ENCODE measurements around the gene BACE1.

BACE1 gene

GRCh38 chr11:117309310-117309709, 6.7 kb downstream of the BACE1 start:
- no peak for DNase-seq (ENCODE audit: low read depth, low spot score)

GRCh38 chr11:117305145-117305544, 10.9 kb downstream of the BACE1 start:
- no peak for DNase-seq (ENCODE audit: low read depth, low spot score)

- no peak for DNase-seq (ENCODE audit: low read depth, low spot score)
Measured at GRCh38 chr11:117303646-117304315, 12.3 kb downstream of the BACE1 start.

GRCh38 chr11:117303101-117303500, 13.0 kb downstream of the BACE1 start:
- DNase-seq (ENCODE audit: low read depth, low spot score): no peak

- no peak for DNase-seq (ENCODE audit: low read depth, low spot score)
Measured at GRCh38 chr11:117302228-117302627, 13.8 kb downstream of the BACE1 start.

- no peak for DNase-seq (ENCODE audit: low read depth, low spot score)
Measured at GRCh38 chr11:117300773-117301172, 15.3 kb downstream of the BACE1 start.

GRCh38 chr11:117300283-117300663, 15.8 kb downstream of the BACE1 start:
- no peak for DNase-seq (ENCODE audit: low read depth, low spot score)

- DNase-seq (ENCODE audit: low read depth, low spot score): no peak
Measured at GRCh38 chr11:117299351-117300282, 16.4 kb downstream of the BACE1 start.

GRCh38 chr11:117298195-117298594, 17.9 kb downstream of the BACE1 start:
- no peak for DNase-seq (ENCODE audit: low read depth, low spot score)

- no peak for DNase-seq (ENCODE audit: low read depth, low spot score)
Measured at GRCh38 chr11:117296881-117297280, 19.2 kb downstream of the BACE1 start.

- no peak for DNase-seq (ENCODE audit: low read depth, low spot score)
Measured at GRCh38 chr11:117295438-117296137, 20.5 kb downstream of the BACE1 start.

- no peak for DNase-seq (ENCODE audit: low read depth, low spot score)
Measured at GRCh38 chr11:117292616-117293015, 23.4 kb downstream of the BACE1 start.

- no peak for DNase-seq (ENCODE audit: low read depth, low spot score)
Measured at GRCh38 chr11:117290809-117291396, 25.2 kb downstream of the BACE1 start, which contains the start of gene BACE1-AS. BACE1-AS (plus strand) TSS chr11:117291346.

GRCh38 chr11:117289795-117290194, 26.3 kb downstream of the BACE1 start:
- no peak for DNase-seq (ENCODE audit: low read depth, low spot score)

GRCh38 chr11:117287668-117288067, 28.4 kb downstream of the BACE1 start:
- no peak for DNase-seq (ENCODE audit: low read depth, low spot score)

- DNase-seq (ENCODE audit: low read depth, low spot score): no peak
Measured at GRCh38 chr11:117286588-117286987, 29.5 kb downstream of the BACE1 start.

GRCh38 chr11:117284053-117284452, 32.0 kb downstream of the BACE1 start:
- no peak for DNase-seq (ENCODE audit: low read depth, low spot score)

- DNase-seq (ENCODE audit: low read depth, low spot score): no peak
Measured at GRCh38 chr11:117282956-117283355, 33.1 kb downstream of the BACE1 start.

GRCh38 chr11:117281869-117282268, 34.2 kb downstream of the BACE1 start:
- no peak for DNase-seq (ENCODE audit: low read depth, low spot score)

GRCh38 chr11:117281159-117281558, 34.9 kb downstream of the BACE1 start:
- DNase-seq (ENCODE audit: low read depth, low spot score): no peak

GRCh38 chr11:117279711-117280376, 36.2 kb downstream of the BACE1 start:
- DNase-seq (ENCODE audit: low read depth, low spot score): no peak
